Hepatocyte (in vitro differentiated cells): ENCODE data around the gene JDP2. TPM values are rescaled to one million over a fixed set of nuclear protein-coding genes. Genes with fewer than 3 reads are reported as not detected.

Source experiments
- DNase-seq: peaks from one replicate; pipeline ENCODE4 v3.0.0-alpha.2; 2016; ENCODE audit warnings: low spot score
- H2AFZ ChIP-seq: fragments of 200-600 bp; sonication (generic); 2 replicates; pipeline ENCODE4 v1.6.0; 2016; ENCODE audit warnings: antibody characterized with exemption, mild to moderate bottlenecking
- H3K27ac ChIP-seq: fragments of 200-600 bp; sonication (generic); 2 replicates; pipeline ENCODE4 v1.5.1; 2016; ENCODE audit warnings: mild to moderate bottlenecking
- H3K27me3 ChIP-seq: fragments of 200-600 bp; sonication (generic); 2 replicates; pipeline ENCODE4 v1.6.1; 2016
- H3K36me3 ChIP-seq: fragments of 200-600 bp; sonication (generic); replicated peaks from 2 replicates; pipeline ENCODE4 v1.5.1; 2016; ENCODE audit warnings: low read depth; ENCODE audit not compliant: insufficient read depth
- H3K4me1 ChIP-seq: fragments of 200-600 bp; sonication (generic); 2 replicates; pipeline ENCODE4 v1.5.1; 2016; ENCODE audit warnings: mild to moderate bottlenecking, moderate library complexity; ENCODE audit not compliant: insufficient read depth
- H3K4me2 ChIP-seq: fragments of 200-600 bp; sonication (generic); 2 replicates; pipeline ENCODE4 v1.6.0; 2016
- H3K4me3 ChIP-seq: fragments of 200-600 bp; sonication (generic); 2 replicates; pipeline ENCODE4 v1.5.1; 2016; ENCODE audit warnings: mild to moderate bottlenecking
- H3K79me2 ChIP-seq: fragments of 200-600 bp; sonication (generic); 2 replicates; pipeline ENCODE4 v1.6.0; 2017; ENCODE audit warnings: mild to moderate bottlenecking
- H3K9me2 ChIP-seq: fragments of 200-600 bp; sonication (generic); replicated peaks from 2 replicates; pipeline ENCODE4 v1.6.0; 2017; ENCODE audit warnings: mild to moderate bottlenecking; ENCODE audit not compliant: insufficient read depth
- H3K9me3 ChIP-seq: fragments of 200-600 bp; sonication (generic); 2 replicates; pipeline ENCODE4 v1.5.1; 2016; ENCODE audit warnings: low read depth, mild to moderate bottlenecking
- H4K20me1 ChIP-seq: fragments of 200-600 bp; sonication (generic); 2 replicates; pipeline ENCODE4 v1.6.0; 2016; ENCODE audit warnings: mild to moderate bottlenecking; ENCODE audit not compliant: insufficient read depth, poor library complexity, severe bottlenecking
- CTCF ChIP-seq: fragments of 200-600 bp; sonication (generic); IDR thresholded peaks from 2 replicates; pipeline ENCODE4 v1.5.1; 2016; ENCODE audit warnings: antibody characterized with exemption, mild to moderate bottlenecking; ENCODE audit not compliant: poor library complexity
- EZH2 ChIP-seq: fragments of 200-600 bp; sonication (generic); IDR thresholded peaks from 2 replicates; pipeline ENCODE4 v1.6.1; 2016; ENCODE audit warnings: antibody characterized with exemption, mild to moderate bottlenecking, borderline replicate concordance
- EZH2phosphoT487 ChIP-seq: fragments of 200-600 bp; sonication (generic); IDR thresholded peaks from one replicate; pipeline ENCODE4 v1.6.1; 2018; ENCODE audit warnings: antibody characterized with exemption, mild to moderate bottlenecking, low read depth, moderate library complexity; ENCODE audit not compliant: unreplicated experiment, severe bottlenecking
- WGBS: methylation state at CpG from one replicate; pipeline ENCODE4 v1.1.6; 2016; ENCODE audit warnings: low lambda C conversion rate; ENCODE audit errors: missing lambda C conversion rate; 5-methylcytosine and 5-hydroxymethylcytosine counted together
- polyA plus RNA-seq: library from polyadenylated mRNA; unstranded; fragments of >200 nt; fragmentation: Nextera tagmentation; extraction: Ambion mirVana; gene quantifications from 2 replicates; pipeline ENCODE4 v1.2.1, GENCODE V29; 2016
- total RNA-seq: library from RNA; depleted of rRNA; stranded (reverse); fragments of >200 nt; gene quantifications from 2 replicates; pipeline ENCODE4 v1.2.3, GENCODE V29; 2014

Gene JDP2
- total and polyA plus RNA-seq, 2 experiments from 2014 or later: 68.9 to 85.4 TPM

GRCh38 chr14:75418850-75419768, 8.7 kb upstream of the JDP2 start:
- H3K27me3 ChIP-seq: no peaks in the 10 kb centered on the region
- no peaks in the 10 kb centered on the region for H3K36me3 ChIP-seq
- H3K4me1 ChIP-seq: peaks cover 9% of the 10 kb centered on the region
- no peaks in the 10 kb centered on the region for H3K79me2 ChIP-seq
- TF ChIP-seq EZH2phosphoT487: no peak
- TF ChIP-seq EZH2: no peak
- TF ChIP-seq CTCF: no peak
- H3K9me3 ChIP-seq: no peaks in the 10 kb centered on the region
- WGBS: 20% methylated on average over 16 of the region's 16 CpGs
- no peak overlapping the region for H3K27ac ChIP-seq
- peak overlapping the region; percentile 36 for H2AFZ ChIP-seq
- no peak overlapping the region for H3K4me3 ChIP-seq
- peak; percentile 68 for DNase-seq
- H3K4me2 ChIP-seq: peak overlapping the region; percentile 73
- H3K9me2 ChIP-seq: no peaks in the 10 kb centered on the region
- no peaks in the 10 kb centered on the region for H4K20me1 ChIP-seq

GRCh38 chr14:75422169-75422568, 5.7 kb upstream of the JDP2 start:
- Histone ChIP-seq H3K27me3 (no peaks in the 10 kb centered on the region), H3K9me3 (no peaks in the 10 kb centered on the region), H4K20me1 (no peaks in the 10 kb centered on the region), H2AFZ (no peak overlapping the region), H3K36me3 (no peaks in the 10 kb centered on the region), H3K4me1 (peaks cover 12% of the 10 kb centered on the region), H3K9me2 (no peaks in the 10 kb centered on the region), H3K79me2 (no peaks in the 10 kb centered on the region), H3K4me2 (no peak overlapping the region), H3K27ac (no peak overlapping the region), H3K4me3 (no peak overlapping the region)
- 84% methylated on average over 8 of the region's 8 CpGs for WGBS
- DNase-seq: no peak
- TF ChIP-seq CTCF: no peak
- no peak for TF ChIP-seq EZH2phosphoT487
- TF ChIP-seq EZH2: no peak

GRCh38 chr14:75424496-75424895, 3.3 kb upstream of the JDP2 start:
- Histone ChIP-seq H4K20me1 (peaks cover 9% of the 10 kb centered on the region), H3K36me3 (no peaks in the 10 kb centered on the region), H3K4me1 (peaks cover 16% of the 10 kb centered on the region), H3K79me2 (peaks cover 13% of the 10 kb centered on the region), H3K27ac (no peak overlapping the region), H3K4me3 (no peak overlapping the region), H3K9me3 (no peaks in the 10 kb centered on the region), H3K4me2 (no peak overlapping the region), H3K9me2 (no peaks in the 10 kb centered on the region), H3K27me3 (no peaks in the 10 kb centered on the region), H2AFZ (no peak overlapping the region)
- 100% methylated on average over 1 of the region's 1 CpG for WGBS
- no peak for TF ChIP-seq EZH2
- no peak for DNase-seq

- 78% methylated on average over 4 of the region's 4 CpGs for WGBS
- DNase-seq: no peak
- H3K4me2 ChIP-seq: no peak overlapping the region
Measured at GRCh38 chr14:75425446-75425845, 2.4 kb upstream of the JDP2 start.

More at GRCh38 chr14:75425446-75425845, 2.4 kb upstream of the JDP2 start:
- TF ChIP-seq CTCF: no peak
- TF ChIP-seq EZH2: no peak
- TF ChIP-seq EZH2phosphoT487: no peak
- no peaks in the 10 kb centered on the region for H3K9me2 ChIP-seq
- H3K79me2 ChIP-seq: peaks cover 22% of the 10 kb centered on the region
- no peaks in the 10 kb centered on the region for H3K27me3 ChIP-seq
- no peak overlapping the region for H3K27ac ChIP-seq
- H3K4me1 ChIP-seq: peaks cover 24% of the 10 kb centered on the region
- H2AFZ ChIP-seq: no peak overlapping the region
- H3K9me3 ChIP-seq: no peaks in the 10 kb centered on the region
- peaks cover 19% of the 10 kb centered on the region for H4K20me1 ChIP-seq
- no peak overlapping the region for H3K4me3 ChIP-seq
- no peaks in the 10 kb centered on the region for H3K36me3 ChIP-seq
